Measurements from ENCODE around the gene MPIG6B. TPM values are rescaled to one million over a fixed set of nuclear protein-coding genes. Genes with fewer than 3 reads are reported as not detected.

Gene MPIG6B
- total and polyA plus RNA-seq, 7 donors: 0.04 to 0.37 (median 0.15) TPM; not detected in 2

- ATAC-seq: no peak
- H3K27me3 ChIP-seq (ENCODE audit: insufficient read depth in 3 of 3, low read length in 2 of 3): no peaks in the 10 kb centered on the region
- TF ChIP-seq, protein P1, sequence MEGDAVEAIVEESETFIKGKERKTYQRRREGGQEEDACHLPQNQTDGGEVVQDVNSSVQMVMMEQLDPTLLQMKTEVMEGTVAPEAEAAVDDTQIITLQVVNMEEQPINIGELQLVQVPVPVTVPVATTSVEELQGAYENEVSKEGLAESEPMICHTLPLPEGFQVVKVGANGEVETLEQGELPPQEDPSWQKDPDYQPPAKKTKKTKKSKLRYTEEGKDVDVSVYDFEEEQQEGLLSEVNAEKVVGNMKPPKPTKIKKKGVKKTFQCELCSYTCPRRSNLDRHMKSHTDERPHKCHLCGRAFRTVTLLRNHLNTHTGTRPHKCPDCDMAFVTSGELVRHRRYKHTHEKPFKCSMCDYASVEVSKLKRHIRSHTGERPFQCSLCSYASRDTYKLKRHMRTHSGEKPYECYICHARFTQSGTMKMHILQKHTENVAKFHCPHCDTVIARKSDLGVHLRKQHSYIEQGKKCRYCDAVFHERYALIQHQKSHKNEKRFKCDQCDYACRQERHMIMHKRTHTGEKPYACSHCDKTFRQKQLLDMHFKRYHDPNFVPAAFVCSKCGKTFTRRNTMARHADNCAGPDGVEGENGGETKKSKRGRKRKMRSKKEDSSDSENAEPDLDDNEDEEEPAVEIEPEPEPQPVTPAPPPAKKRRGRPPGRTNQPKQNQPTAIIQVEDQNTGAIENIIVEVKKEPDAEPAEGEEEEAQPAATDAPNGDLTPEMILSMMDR (IDR thresholded peaks at IDR 0.05): no peak
- no peaks in the 10 kb centered on the region for H3K36me3 ChIP-seq (ENCODE audit: insufficient read depth in 1 of 2, low read depth in 1 of 2)
- no peak overlapping the region for H3K27ac ChIP-seq
- H3K9me3 ChIP-seq: no peaks in the 10 kb centered on the region
- intact Hi-C loops (cut with DNase I): no loop called here
- DNase-seq: no peak
- H3K4me1 ChIP-seq: no peaks in the 10 kb centered on the region
- 73 to 74% (median 74%) methylated on average over 8 of the region's 8 CpGs for WGBS, 3 donors
- H3K4me3 ChIP-seq: no peak overlapping the region
Observed at GRCh38 chr6:31752739-31753319, 29.7 kb downstream of the MPIG6B start.

DNA sequence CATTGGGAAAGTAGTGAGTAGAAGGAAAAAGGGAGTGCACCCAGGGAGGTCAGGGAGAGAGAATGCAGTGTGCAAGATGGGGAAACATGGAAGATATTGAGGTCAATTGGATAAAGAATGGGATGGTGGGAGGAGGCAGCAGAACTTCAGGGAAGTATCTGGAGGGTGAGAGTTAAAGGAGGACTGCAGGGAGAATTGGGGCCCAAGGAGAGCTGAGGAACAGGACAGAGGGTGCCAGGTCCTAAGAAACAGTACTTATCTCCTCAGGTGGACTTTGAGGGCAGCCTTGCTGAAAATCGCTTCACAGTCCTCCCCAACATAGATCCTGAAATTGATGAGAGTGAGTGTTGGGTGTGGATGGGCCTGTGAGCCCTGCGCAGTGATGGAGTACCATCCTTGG lies 35.1 kb downstream of the MPIG6B start:
- Histone ChIP-seq H3K9me3 (no peaks in the 10 kb centered on the region), H3K4me1 (no peaks in the 10 kb centered on the region), H3K27me3 (ENCODE audit: insufficient read depth in 3 of 3, low read length in 2 of 3) (no peaks in the 10 kb centered on the region), H3K36me3 (ENCODE audit: insufficient read depth in 1 of 2, low read depth in 1 of 2) (no peaks in the 10 kb centered on the region), H3K4me3 (no peak overlapping the region), H3K27ac (no peak overlapping the region)
- ATAC-seq (no peak), DNase-seq (no peak)
- intact Hi-C loops (cut with DNase I): no loop called here
- TF ChIP-seq, protein P1 (IDR thresholded peaks at IDR 0.05): no peak
- 97 to 100% (median 98%) methylated on average over 2 of the region's 2 CpGs for WGBS, 3 donors

- TF ChIP-seq, protein P1 (IDR thresholded peaks at IDR 0.05): no peak
- Histone ChIP-seq H3K9me3 (no peaks in the 10 kb centered on the region), H3K27ac (no peak overlapping the region), H3K4me3 (no peak overlapping the region), H3K4me1 (no peaks in the 10 kb centered on the region), H3K27me3 (ENCODE audit: insufficient read depth in 3 of 3, low read length in 2 of 3) (no peaks in the 10 kb centered on the region), H3K36me3 (ENCODE audit: insufficient read depth in 1 of 2, low read depth in 1 of 2) (peaks cover 0 to 14% of the 10 kb centered on the region in 2 donors)
- WGBS, 3 donors: 92 to 96% (median 93%) methylated on average over 5 of the region's 5 CpGs
- intact Hi-C loops (cut with DNase I): no loop called here
- no peak for DNase-seq
- no peak for ATAC-seq
Observed at GRCh38 chr6:31760790-31761189, 37.6 kb downstream of the MPIG6B start.

- H3K4me1 ChIP-seq: no peaks in the 10 kb centered on the region
- TF ChIP-seq, protein P1 (IDR thresholded peaks at IDR 0.05): no peak
- no peak overlapping the region for H3K4me3 ChIP-seq
- 96 to 98% (median 97%) methylated on average over 8 of the region's 8 CpGs for WGBS, 3 donors
- DNase-seq (no peak), ATAC-seq (no peak)
- H3K27ac ChIP-seq: no peak overlapping the region
- H3K36me3 ChIP-seq (ENCODE audit: insufficient read depth in 1 of 2, low read depth in 1 of 2): peaks cover 0 to 20% of the 10 kb centered on the region in 2 donors
- no peaks in the 10 kb centered on the region for H3K9me3 ChIP-seq
- H3K27me3 ChIP-seq (ENCODE audit: insufficient read depth in 3 of 3, low read length in 2 of 3): no peaks in the 10 kb centered on the region
- intact Hi-C loops (cut with DNase I): no loop called here
Observed at GRCh38 chr6:31761343-31761742, 38.2 kb downstream of the MPIG6B start.

- Histone ChIP-seq H3K27ac (no peak within 1 kb of the TSS), H3K27me3 (ENCODE audit: insufficient read depth in 3 of 3, low read length in 2 of 3) (no peaks in the 10 kb centered on the region), H3K4me1 (no peaks in the 10 kb centered on the region), H3K9me3 (no peaks in the 10 kb centered on the region), H3K36me3 (ENCODE audit: insufficient read depth in 1 of 2, low read depth in 1 of 2) (peaks cover 0 to 30% of the 10 kb centered on the region in 2 donors), H3K4me3 (no peak within 1 kb of the TSS)
- WGBS, 3 donors: 76 to 84% (median 79%) methylated on average over 4 of the region's 4 CpGs
- TF ChIP-seq, protein P1 (IDR thresholded peaks at IDR 0.05): no peak
- ATAC-seq (no peak), DNase-seq (no peak)
- intact Hi-C loops (cut with DNase I): no loop called here
Observed at GRCh38 chr6:31762356-31762755, 39.2 kb downstream of the MPIG6B start, which contains the start of gene SAPCD1. Gene SAPCD1 (plus strand): TSS chr6:31762656. CDS start chr6:31763055, 399 bp downstream.
